ENCODE results near the gene CNTN1.

GRCh38 chr12:40946612-40947194 lies 254.5 kb downstream of the CNTN1 start:
- no peak for TF ChIP-seq POLR2AphosphoS5 (IDR thresholded peaks at IDR 0.05; ENCODE audit: borderline replicate concordance, low read depth, low read length)
- no peak for TF ChIP-seq EZH2 (IDR thresholded peaks at IDR 0.05)

Data from SK-N-MC (cell line).